CD8-positive, alpha-beta memory T cell (primary cell): ENCODE results near the gene PRPSAP1. TPM values are rescaled to one million over a fixed set of nuclear protein-coding genes. Genes with fewer than 3 reads are reported as not detected.

ENCODE experiments used
- CTCF ChIA-PET: fragments of 350-600 bp; sonication (Branson Sonifier 250); formaldehyde crosslinking; loops from one replicate; lab custom pipeline; 2021; ENCODE audit warnings: antibody characterized with exemption; lab: Charles Lee
- POLR2A ChIA-PET: fragments of 350-600 bp; sonication (Branson Sonifier 250); formaldehyde crosslinking; loops from one replicate; lab custom pipeline; 2021; ENCODE audit warnings: antibody characterized with exemption; lab: Charles Lee
- DNase-seq, 5 donors: peaks; one replicate each; pipeline versions ENCODE4 v3.0.0 to v3.0.0-alpha.2; 2020 to 2022; ENCODE audit warnings: mixed read lengths in 1 of 5
- H3K27ac ChIP-seq: one replicate; pipeline ENCODE4 v1.7.0; 2013; ENCODE audit warnings: low read depth, mild to moderate bottlenecking, low read length, moderate library complexity
- H3K27me3 ChIP-seq: 2 replicates; pipeline ENCODE4 v1.7.0; 2013; ENCODE audit warnings: low read length, mild to moderate bottlenecking; ENCODE audit not compliant: insufficient read depth, poor library complexity, severe bottlenecking
- H3K36me3 ChIP-seq: 2 replicates; pipeline ENCODE4 v1.7.0; 2013; ENCODE audit warnings: mild to moderate bottlenecking, low read length, moderate library complexity; ENCODE audit not compliant: insufficient read depth
- H3K4me1 ChIP-seq: 2 replicates; pipeline ENCODE4 v1.7.0; 2013; ENCODE audit warnings: mild to moderate bottlenecking, low read length, moderate library complexity; ENCODE audit not compliant: insufficient read depth
- H3K4me3 ChIP-seq: 2 replicates; pipeline ENCODE4 v1.7.0; 2013; ENCODE audit warnings: mild to moderate bottlenecking, low read length
- H3K9me3 ChIP-seq: 2 replicates; pipeline ENCODE4 v1.7.0; 2013; ENCODE audit warnings: mild to moderate bottlenecking, low read length
- H3K27ac Mint-ChIP-seq, 8 donors: one replicate each; pipeline ENCODE4 v1.8.0; 2020 to 2021; ENCODE audit warnings: mixed read lengths in 8 of 8, mild to moderate bottlenecking in 6 of 8, inconsistent platforms in 3 of 8, moderate library complexity in 3 of 8
- H3K27me3 Mint-ChIP-seq, 2 donors: one replicate each; pipeline ENCODE4 v1.8.0; 2020 to 2021; ENCODE audit warnings: mixed read lengths in 2 of 2, mild to moderate bottlenecking in 1 of 2, moderate library complexity in 1 of 2
- H3K36me3 Mint-ChIP-seq, 3 donors: one replicate each; pipeline ENCODE4 v1.8.0; 2020 to 2021; ENCODE audit warnings: mixed read lengths in 3 of 3, inconsistent platforms in 1 of 3, mild to moderate bottlenecking in 1 of 3
- H3K4me1 Mint-ChIP-seq, 3 donors: one replicate each; pipeline ENCODE4 v1.8.0; 2020 to 2021; ENCODE audit warnings: mixed read lengths in 3 of 3, inconsistent platforms in 1 of 3, mild to moderate bottlenecking in 1 of 3
- H3K4me3 Mint-ChIP-seq, 7 donors: one replicate each; pipeline ENCODE4 v1.8.0; 2020 to 2021; ENCODE audit warnings: mixed read lengths in 7 of 7, mild to moderate bottlenecking in 6 of 7, moderate library complexity in 4 of 7, inconsistent platforms in 2 of 7
- H3K9me3 Mint-ChIP-seq, 5 donors: one replicate each; pipeline ENCODE4 v1.8.0; 2020 to 2022; ENCODE audit warnings: mixed read lengths in 5 of 5, mild to moderate bottlenecking in 3 of 5, moderate library complexity in 2 of 5, inconsistent platforms in 1 of 5
- polyA plus RNA-seq: library from polyadenylated mRNA; unstranded; fragments of 300-500 nt; fragmentation: Illumina TruSeq; gene quantifications from one replicate; pipeline ENCODE4 v1.2.3, GENCODE V29; 2021
- total RNA-seq, 2 experiments: library from RNA; stranded (reverse); gene quantifications; one replicate each; pipeline ENCODE4 v1.2.3, GENCODE V29; 2021

Gene PRPSAP1
- total and polyA plus RNA-seq, 3 experiments from 2014 or later: 46.9 to 63.3 (median 48.3) TPM

DNA sequence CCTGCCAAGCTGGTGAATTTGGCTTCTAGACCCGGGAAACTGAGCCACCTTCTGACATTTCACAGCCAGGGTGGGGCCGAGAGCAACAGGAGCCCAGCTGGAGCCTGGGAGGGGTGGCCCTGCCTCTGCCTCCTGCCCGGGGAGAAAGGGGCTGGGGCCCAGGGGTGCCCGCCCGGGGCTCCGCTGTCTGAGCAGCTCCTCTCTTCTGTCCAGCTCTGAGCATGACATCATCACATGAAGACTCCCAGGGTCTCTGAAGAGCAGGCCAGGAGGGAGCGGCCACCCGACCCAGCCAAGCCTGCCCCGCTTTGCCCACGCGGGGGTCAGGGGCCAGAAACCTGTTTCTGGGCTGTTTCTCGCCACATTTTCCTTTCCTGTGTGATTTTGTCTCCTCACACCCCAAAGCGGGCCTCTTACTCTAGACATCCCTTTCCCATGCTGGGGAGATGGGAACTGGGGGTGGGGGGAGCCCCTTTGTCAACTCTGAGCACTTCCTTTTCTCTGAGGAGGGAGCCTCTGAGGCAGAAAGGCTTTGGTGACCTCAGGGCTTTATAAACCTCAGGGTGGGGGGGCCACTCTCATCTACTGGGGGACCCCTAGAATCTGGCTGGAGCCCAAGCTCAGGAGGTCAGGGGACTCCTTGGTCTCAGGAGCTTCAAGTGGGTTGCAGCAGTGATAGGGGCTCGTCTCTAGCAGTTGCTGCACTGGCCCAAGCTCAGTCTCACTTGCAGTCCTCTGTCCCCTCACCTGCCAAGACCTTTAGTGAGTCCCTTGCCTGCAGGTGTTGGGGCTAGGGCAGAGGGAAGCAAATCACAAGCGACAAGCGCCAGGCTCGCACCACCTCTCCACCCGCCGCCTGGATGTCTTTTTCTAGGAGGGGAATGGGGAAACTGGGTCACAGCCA is 80.9 kb downstream of the PRPSAP1 start:
- CTCF ChIA-PET: interaction anchor here (2.0 to 7.3 kb wide), 6 partner anchors 7 to 151 kb away, joined by 4 to 50 read pairs (median 28); no protein-coding TSS in a partner anchor
- Histone ChIP-seq H3K4me1 (peaks cover 65% of the 10 kb centered on the region), H3K9me3 (no peaks in the 10 kb centered on the region), H3K27me3 (no peaks in the 10 kb centered on the region), H3K27ac (peak overlapping the region; percentile 67), H3K4me3 (peak overlapping the region; percentile 59), H3K36me3 (peaks cover 16% of the 10 kb centered on the region)
- H3K9me3 Mint-ChIP-seq: no peaks in the 10 kb centered on the region
- POLR2A ChIA-PET: interaction anchor here (0.6 to 4.3 kb wide), 13 partner anchors 10 to 152 kb away, joined by 3 to 38 read pairs (median 4); partner anchors contain the start of genes FOXJ1, RNF157 and UBALD2
- H3K27me3 Mint-ChIP-seq: no peaks in the 10 kb centered on the region
- peaks cover 45 to 70% (median 46%) of the 10 kb centered on the region in 3 donors for H3K4me1 Mint-ChIP-seq
- H3K36me3 Mint-ChIP-seq: peaks cover 0 to 21% (median 5%) of the 10 kb centered on the region in 3 donors
- peak overlapping the region; percentile 92 to 98 (median 94) for H3K27ac Mint-ChIP-seq
- DNase-seq: peak in 3 of 5 donors; percentile 31 to 56 (median 55)
- peak overlapping the region; percentile 71 to 91 (median 82) for H3K4me3 Mint-ChIP-seq

DNA sequence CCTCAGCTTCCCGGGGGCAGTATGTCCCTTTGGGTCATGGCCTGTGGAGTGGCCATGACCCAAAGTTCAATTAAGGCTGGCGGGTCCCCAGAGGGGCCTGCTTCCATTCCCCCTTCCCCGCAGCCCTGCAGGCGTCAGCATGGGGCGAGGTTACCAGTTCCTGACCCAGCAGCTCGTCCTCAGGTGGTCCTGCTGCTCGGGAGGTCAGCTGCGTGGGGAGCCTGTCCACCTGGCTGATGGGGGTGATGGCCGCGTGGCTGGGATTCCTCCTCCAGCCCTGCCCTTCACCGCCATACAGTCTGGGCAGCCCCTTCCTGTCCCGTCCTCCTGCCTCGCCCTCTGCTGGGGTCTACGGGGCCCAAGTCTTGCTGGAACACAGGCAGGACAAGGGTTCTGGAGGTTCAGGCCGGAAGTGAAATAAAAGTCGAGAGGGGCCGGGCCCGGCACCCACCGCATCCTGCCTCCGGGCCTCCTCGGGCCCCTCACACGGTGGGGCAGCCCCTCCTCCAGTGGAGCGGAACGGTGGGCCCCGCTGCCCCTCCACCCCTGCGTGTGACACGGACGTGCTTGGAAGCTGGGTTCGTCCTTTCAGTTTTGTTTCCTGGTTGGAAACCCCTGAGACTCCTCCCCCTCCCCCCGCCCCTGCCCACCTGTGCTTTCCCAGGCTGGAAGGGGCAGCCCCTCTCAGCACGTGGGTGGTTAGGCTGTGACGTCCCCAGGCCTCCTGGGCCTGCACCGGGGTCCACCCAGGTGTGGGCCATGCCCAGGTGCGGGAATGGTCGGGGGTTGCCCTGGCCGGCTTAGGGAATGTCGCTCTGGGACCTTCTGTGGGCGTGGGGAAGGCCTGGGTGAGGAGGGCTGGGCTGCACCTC is 81.8 kb downstream of the PRPSAP1 start:
- H3K4me3 ChIP-seq: peak overlapping the region; percentile 59
- Mint-ChIP-seq H3K27me3 (no peaks in the 10 kb centered on the region), H3K36me3 (peaks cover 0 to 28% (median 6%) of the 10 kb centered on the region in 3 donors), H3K27ac (peak overlapping the region; percentile 92 to 98 (median 95)), H3K9me3 (no peaks in the 10 kb centered on the region), H3K4me1 (peaks cover 54 to 79% (median 54%) of the 10 kb centered on the region in 3 donors), H3K4me3 (peak overlapping the region; percentile 71 to 91 (median 82))
- ChIA-PET POLR2A (interaction anchor here (0.6 to 4.3 kb wide), 16 partner anchors 9 to 151 kb away, joined by 3 to 38 read pairs (median 4); partner anchors contain the start of genes FOXJ1 and UBALD2), CTCF (interaction anchor here (1.0 to 7.3 kb wide), 8 partner anchors 8 to 150 kb away, joined by 4 to 50 read pairs (median 8); no protein-coding TSS in a partner anchor)
- peak overlapping the region; percentile 67 for H3K27ac ChIP-seq
- no peaks in the 10 kb centered on the region for H3K9me3 ChIP-seq
- peaks cover 19% of the 10 kb centered on the region for H3K36me3 ChIP-seq
- DNase-seq: peak; percentile 44 to 82 (median 71)
- peaks cover 74% of the 10 kb centered on the region for H3K4me1 ChIP-seq
- H3K27me3 ChIP-seq: no peaks in the 10 kb centered on the region

DNA sequence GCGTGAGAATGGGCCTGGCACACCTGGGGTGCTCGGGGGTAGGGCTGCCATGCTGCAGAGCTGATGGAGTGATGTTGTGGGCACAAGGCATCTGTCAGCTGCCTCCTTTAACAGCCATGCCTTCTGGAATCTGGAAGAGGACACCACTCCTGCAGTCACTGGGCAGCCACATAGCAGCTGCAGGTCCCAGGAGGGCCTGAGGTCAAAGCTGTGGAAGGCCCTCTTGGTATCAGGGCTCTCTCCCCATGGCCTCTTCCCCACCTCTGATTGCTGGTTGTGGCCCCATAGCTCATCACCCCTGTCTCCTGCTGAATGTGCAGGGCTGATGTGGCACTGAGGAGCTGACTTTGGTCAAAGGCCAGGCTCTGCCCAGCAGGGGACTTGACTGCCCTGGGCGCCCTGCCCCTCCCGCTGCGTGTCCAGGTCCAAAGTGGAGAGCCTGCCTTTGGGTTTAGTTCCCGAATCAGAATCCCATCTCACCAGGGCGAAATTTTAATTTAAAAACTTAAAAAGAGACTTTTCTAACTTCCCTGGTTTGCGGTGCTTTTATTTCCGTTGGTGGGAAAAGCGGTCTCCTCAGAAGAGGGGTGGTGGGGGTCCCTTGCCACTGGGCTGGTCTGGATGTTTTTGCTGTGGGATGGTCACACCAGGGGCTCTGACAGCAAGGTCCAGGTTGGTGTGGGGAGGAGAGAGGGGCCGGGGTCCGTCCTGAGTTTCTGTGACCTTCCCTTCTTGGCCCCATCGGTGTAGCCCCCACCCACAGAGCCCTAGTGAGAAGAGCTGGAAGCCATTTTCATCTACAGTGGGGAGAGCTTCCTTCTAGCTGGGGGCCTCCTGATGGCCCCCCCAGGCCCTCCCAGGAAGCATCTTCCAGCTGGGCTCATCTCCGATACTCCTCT is 82.7 kb downstream of the PRPSAP1 start:
- peak in 2 of 5 donors; percentile 49 to 57 for DNase-seq
- H3K4me1 Mint-ChIP-seq: peaks cover 54 to 84% (median 57%) of the 10 kb centered on the region in 3 donors
- Histone ChIP-seq H3K4me3 (peak overlapping the region; percentile 59), H3K27me3 (no peaks in the 10 kb centered on the region), H3K9me3 (no peaks in the 10 kb centered on the region), H3K36me3 (peaks cover 26% of the 10 kb centered on the region), H3K4me1 (peaks cover 80% of the 10 kb centered on the region), H3K27ac (peak overlapping the region; percentile 67)
- ChIA-PET POLR2A (interaction anchor here (0.6 to 4.3 kb wide), 13 partner anchors 8 to 125 kb away, joined by 3 to 38 read pairs (median 4); partner anchors contain the start of gene UBALD2), CTCF (interaction anchor here (1.0 to 7.3 kb wide), 10 partner anchors 7 to 149 kb away, joined by 3 to 50 read pairs (median 6); no protein-coding TSS in a partner anchor)
- H3K4me3 Mint-ChIP-seq: peak overlapping the region; percentile 57 to 91 (median 80)
- peak overlapping the region; percentile 83 to 98 (median 94) for H3K27ac Mint-ChIP-seq
- no peaks in the 10 kb centered on the region for H3K9me3 Mint-ChIP-seq
- peaks cover 0 to 32% (median 6%) of the 10 kb centered on the region in 3 donors for H3K36me3 Mint-ChIP-seq
- no peaks in the 10 kb centered on the region for H3K27me3 Mint-ChIP-seq

DNA sequence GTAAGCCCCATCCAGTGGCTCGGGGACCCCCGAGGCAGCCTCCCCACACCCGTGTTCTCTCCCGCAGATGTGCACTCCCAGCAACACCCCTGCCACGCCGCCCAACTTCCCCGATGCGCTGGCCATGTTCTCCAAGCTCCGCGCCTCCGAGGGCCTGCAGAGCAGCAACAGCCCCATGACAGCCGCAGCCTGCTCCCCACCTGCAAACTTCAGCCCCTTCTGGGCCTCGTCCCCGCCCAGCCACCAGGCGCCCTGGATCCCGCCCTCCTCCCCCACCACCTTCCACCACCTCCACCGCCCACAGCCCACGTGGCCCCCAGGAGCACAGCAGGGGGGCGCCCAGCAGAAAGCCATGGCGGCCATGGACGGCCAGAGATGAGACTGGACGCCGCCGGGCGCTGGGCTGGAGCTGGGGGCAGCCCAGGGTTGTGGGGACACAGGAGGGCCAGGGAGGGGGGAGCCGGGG is 83.6 kb downstream of the PRPSAP1 start:
- H3K4me1 Mint-ChIP-seq: peaks cover 54 to 83% (median 57%) of the 10 kb centered on the region in 3 donors
- CTCF ChIA-PET: interaction anchor here (1.1 to 7.3 kb wide), 7 partner anchors 10 to 148 kb away, joined by 3 to 50 read pairs (median 10); no protein-coding TSS in a partner anchor
- no peaks in the 10 kb centered on the region for H3K27me3 Mint-ChIP-seq
- H3K9me3 Mint-ChIP-seq: no peaks in the 10 kb centered on the region
- Histone ChIP-seq H3K9me3 (no peaks in the 10 kb centered on the region), H3K27me3 (no peaks in the 10 kb centered on the region), H3K4me1 (peaks cover 80% of the 10 kb centered on the region), H3K27ac (peak overlapping the region; percentile 79), H3K36me3 (peaks cover 26% of the 10 kb centered on the region), H3K4me3 (no peak overlapping the region)
- H3K4me3 Mint-ChIP-seq: peak overlapping the region; percentile 45 to 92 (median 88)
- POLR2A ChIA-PET: interaction anchor here (0.8 to 6.4 kb wide), 6 partner anchors 10 to 124 kb away, joined by 4 to 28 read pairs (median 4); no protein-coding TSS in a partner anchor
- H3K36me3 Mint-ChIP-seq: peaks cover 0 to 35% (median 6%) of the 10 kb centered on the region in 3 donors
- peak in 2 of 5 donors; percentile 40 to 64 for DNase-seq
- peak overlapping the region in 7 of 8 donors; percentile 83 to 98 (median 96) for H3K27ac Mint-ChIP-seq

DNA sequence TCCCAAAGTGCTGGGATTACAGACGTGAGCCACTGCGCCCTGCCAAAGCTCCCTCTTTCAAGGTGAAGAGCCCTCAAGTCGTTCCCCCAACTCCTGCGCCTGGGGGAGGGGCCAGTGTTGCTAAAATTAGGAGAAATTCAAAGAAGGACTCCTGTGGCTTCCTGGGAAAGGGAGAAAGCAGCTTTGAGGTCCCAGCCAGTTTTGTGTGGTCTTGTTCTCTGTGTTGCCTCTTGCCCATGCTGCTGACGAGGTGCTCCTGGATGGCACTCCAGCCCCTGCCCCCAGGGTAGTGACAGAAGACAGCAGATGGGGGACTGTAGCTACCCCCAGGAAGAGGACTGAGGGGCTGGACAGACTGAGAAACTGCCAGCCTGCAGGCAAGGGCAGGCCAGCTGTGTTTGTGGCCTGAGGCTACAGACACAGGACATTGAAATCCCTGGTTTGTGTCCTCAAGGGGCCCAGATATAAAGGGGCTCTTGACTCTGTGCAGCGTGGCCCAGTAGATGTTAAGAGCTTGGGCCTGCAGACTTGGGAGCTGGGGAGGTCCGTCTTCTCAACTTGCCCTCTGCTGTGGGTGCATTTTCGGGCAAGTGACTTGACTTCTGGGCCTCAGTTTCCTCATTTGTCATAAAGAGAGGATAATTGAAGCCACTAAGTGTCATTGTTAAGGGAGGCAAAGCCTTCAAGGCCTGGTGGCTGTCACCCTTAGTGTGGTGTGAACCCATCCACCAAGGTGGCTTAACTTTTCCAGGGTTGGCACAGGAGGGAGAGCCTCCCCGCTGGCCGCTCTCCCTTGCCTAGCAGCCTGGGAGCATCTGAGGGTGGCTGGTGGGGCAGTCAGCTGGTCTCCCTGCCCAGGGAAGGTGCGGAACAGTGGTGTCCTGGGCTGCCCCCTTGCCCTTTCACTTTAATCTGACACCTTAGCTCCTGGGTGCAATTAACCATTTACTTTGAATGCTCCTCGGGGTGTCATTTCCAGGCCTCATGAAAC is 84.4 kb downstream of the PRPSAP1 start:
- no peaks in the 10 kb centered on the region for H3K27me3 Mint-ChIP-seq
- H3K36me3 ChIP-seq: peaks cover 26% of the 10 kb centered on the region
- peak in 1 of 5 donors; percentile 26 for DNase-seq

More for the DNA sequence above, 84.4 kb downstream of the PRPSAP1 start:
- Mint-ChIP-seq H3K4me3 (peak overlapping the region; percentile 87 to 92 (median 90)), H3K9me3 (no peaks in the 10 kb centered on the region), H3K4me1 (peaks cover 57 to 79% (median 59%) of the 10 kb centered on the region in 3 donors), H3K27ac (peak overlapping the region; percentile 83 to 100 (median 97)), H3K36me3 (peaks cover 0 to 35% (median 6%) of the 10 kb centered on the region in 3 donors)
- Histone ChIP-seq H3K27me3 (no peaks in the 10 kb centered on the region), H3K4me3 (peak overlapping the region; percentile 35), H3K4me1 (peaks cover 79% of the 10 kb centered on the region), H3K27ac (peak overlapping the region; percentile 79), H3K9me3 (no peaks in the 10 kb centered on the region)
- POLR2A ChIA-PET: interaction anchor here (0.5 to 6.4 kb wide), 13 partner anchors 11 to 580 kb away, joined by 3 to 28 read pairs (median 5); partner anchors contain the start of genes FOXJ1 and RNF157
- CTCF ChIA-PET: interaction anchor here (0.8 to 7.3 kb wide), 7 partner anchors 10 to 147 kb away, joined by 3 to 50 read pairs (median 10); no protein-coding TSS in a partner anchor
